NOMO-1 treated with DMSO at 0.1 percent for 48 hours (cell line): ENCODE results near the gene HIGD1C.

Experiments
- DNase-seq: peaks from one replicate; lab custom pipeline; 2025; ENCODE audit not compliant: unreplicated experiment; lab: John Stamatoyannopoulos, UW

The HIGD1C gene

GRCh38 chr12:50981319-50982239, 29.2 kb downstream of the HIGD1C start:
- no peak for DNase-seq

GRCh38 chr12:50984586-50985298, 32.4 kb downstream of the HIGD1C start:
- no peak for DNase-seq

DNA sequence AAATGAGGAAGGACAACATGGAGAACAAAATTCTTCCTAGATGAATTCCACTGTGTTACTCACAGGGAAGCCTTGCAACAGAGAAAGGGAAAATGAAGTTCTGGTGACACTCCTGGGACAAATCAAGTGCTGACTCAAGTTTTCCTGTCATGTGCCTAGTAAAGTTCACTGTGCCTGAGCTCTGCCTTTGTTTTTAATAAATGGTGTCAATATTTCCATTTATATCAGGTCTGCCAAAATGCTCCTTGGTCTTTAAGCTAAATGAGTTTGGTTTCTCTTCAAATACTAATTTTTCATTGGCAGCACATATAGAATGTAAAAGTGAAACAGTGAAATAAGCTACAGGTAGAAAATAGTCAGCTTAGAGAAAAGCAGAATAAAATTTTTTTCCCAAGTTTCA, 33.0 kb downstream of the HIGD1C start:
- DNase-seq: no peak

GRCh38 chr12:50986966-50987737, 34.8 kb downstream of the HIGD1C start:
- peak; percentile 51 for DNase-seq

- DNase-seq: no peak
Measured at GRCh38 chr12:50988051-50988450, 35.7 kb downstream of the HIGD1C start.

- DNase-seq: no peak
Measured at GRCh38 chr12:50988871-50989270, 36.5 kb downstream of the HIGD1C start.

GRCh38 chr12:50990147-50990727, 37.9 kb downstream of the HIGD1C start:
- no peak for DNase-seq

GRCh38 chr12:50990791-50991190, 38.4 kb downstream of the HIGD1C start:
- DNase-seq: no peak

- no peak for DNase-seq
Measured at GRCh38 chr12:50991291-50991690, 38.9 kb downstream of the HIGD1C start.

DNA sequence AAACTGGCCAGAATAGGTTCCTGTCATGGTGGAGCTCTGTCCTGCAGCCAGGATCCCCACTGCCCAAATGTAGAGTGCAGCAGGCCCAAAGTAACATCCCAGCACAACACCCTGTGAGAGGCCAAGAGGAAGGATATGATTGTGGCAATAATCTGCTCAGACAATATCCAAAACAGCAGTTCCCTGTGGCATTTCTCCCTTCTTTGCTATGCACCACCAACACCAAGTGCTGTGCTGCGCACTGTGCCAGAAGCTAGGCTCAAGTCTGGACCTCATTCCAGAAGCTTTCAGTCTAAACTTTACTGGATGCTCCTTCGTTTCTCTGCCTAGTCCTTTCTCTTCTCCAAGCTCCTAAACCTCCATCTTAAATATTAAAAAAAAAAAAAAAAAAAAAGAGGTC, 40.5 kb downstream of the HIGD1C start:
- no peak for DNase-seq

DNA sequence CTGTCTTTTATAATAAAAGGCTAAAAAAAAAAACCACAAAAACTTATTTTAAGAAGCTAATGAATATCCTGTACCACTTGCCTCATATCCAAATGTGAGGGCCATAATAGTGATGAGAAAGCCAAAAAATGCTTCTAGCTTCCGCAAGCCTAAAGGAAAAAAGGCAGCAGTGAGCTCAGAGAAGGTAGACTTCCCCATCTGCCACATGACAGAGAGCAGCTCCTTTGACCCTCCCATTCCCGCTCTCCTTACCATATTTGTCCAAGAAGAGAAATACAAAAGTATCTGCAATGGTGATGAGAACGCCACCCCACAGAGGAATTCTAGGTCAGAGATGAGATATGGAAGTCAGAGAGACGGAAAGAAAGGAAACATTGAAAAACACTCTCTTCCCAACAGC, 46.7 kb downstream of the HIGD1C start:
- no peak for DNase-seq

- DNase-seq: no peak
Measured at GRCh38 chr12:51000245-51000644, 47.9 kb downstream of the HIGD1C start.

- no peak for DNase-seq
Measured at GRCh38 chr12:51001799-51002198, 49.5 kb downstream of the HIGD1C start.

GRCh38 chr12:51004504-51004903, 52.2 kb downstream of the HIGD1C start:
- DNase-seq: no peak

- no peak for DNase-seq
Measured at GRCh38 chr12:51005030-51005429, 52.7 kb downstream of the HIGD1C start.

GRCh38 chr12:51005671-51006070, 53.3 kb downstream of the HIGD1C start:
- no peak for DNase-seq

- no peak for DNase-seq
Measured at GRCh38 chr12:51008329-51009055, 56.1 kb downstream of the HIGD1C start.

- peak; percentile 87 for DNase-seq
Measured at GRCh38 chr12:51009056-51009440, 56.7 kb downstream of the HIGD1C start.

GRCh38 chr12:51011955-51012354, 59.6 kb downstream of the HIGD1C start:
- no peak for DNase-seq

DNA sequence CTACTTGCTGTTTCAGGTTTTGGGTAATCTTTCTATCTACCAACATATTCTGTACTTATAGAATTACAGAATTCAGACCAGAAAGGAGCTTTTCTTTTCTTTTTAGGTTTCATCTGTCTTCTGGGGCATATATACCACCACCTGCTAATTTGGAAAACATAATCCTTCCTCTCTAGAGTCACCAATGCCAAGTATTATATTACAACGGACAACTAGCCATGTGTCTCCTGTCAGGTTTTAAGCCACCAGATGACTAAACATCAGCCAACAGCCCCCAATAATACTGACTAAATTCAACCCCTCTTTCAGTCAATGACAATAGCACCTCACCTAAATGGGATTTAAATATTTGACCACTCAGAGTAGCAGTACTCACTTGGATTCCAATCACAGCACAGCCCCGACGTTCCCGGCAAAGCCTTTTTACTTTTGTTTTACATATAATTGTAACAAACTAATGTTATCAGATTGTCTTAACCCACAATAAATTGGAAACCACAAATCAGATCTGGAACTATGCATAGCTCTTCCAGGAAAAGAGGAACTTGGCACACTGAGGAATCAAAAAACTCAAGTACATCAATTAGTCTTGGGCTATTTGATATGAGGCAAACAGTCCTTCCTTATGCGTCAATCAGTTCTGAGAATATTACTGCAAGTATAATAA, 60.4 kb downstream of the HIGD1C start:
- no peak for DNase-seq
